ENCODE results near the gene RENBP. TPM values are rescaled to one million over a fixed set of nuclear protein-coding genes. Genes with fewer than 3 reads are reported as not detected.
A peak's percentile ranks its signal among the peaks of the same experiment; 100 is the strongest.

Gene RENBP
- total RNA-seq, 6 experiments from 2014 or later, result 2.2 to 9.1 (median 5.2) TPM

- Histone ChIP-seq H3K27ac (no peak overlapping the region), H3K36me3 (no peaks in the 10 kb centered on the region), H3K4me1 (peaks cover 0 to 21% (median 8%) of the 10 kb centered on the region in 4 donors), H3K27me3 (no peaks in the 10 kb centered on the region), H3K9me3 (no peaks in the 10 kb centered on the region), H3K4me3 (no peak overlapping the region)
- TF ChIP-seq POLR2A (IDR thresholded peaks at IDR 0.05) (no peak), CTCF (IDR thresholded peaks at IDR 0.05) (no peak)
- WGBS (ENCODE audit: insufficient coverage, low coverage, low lambda C conversion rate, missing lambda C conversion rate), result 84% methylated on average over 7 of the region's 8 CpGs
- no peak for DNase-seq
- intact Hi-C loops (cut with DNase I), result no loop called here
- ATAC-seq, result no peak
These were observed 13.3 kb downstream of the RENBP start for GRCh38 chrX:153931151-153931550.

GRCh38 chrX:153930011-153930910 lies 14.2 kb downstream of the RENBP start:
- H3K36me3 ChIP-seq, result no peaks in the 10 kb centered on the region
- H3K9me3 ChIP-seq, result no peaks in the 10 kb centered on the region
- H3K4me3 ChIP-seq, result no peak overlapping the region
- no peak overlapping the region for H3K27ac ChIP-seq
- ATAC-seq (no peak), DNase-seq (peak in 1 of 3 donors; percentile 51)
- intact Hi-C loops (cut with DNase I), result no loop called here
- TF ChIP-seq POLR2A (IDR thresholded peaks at IDR 0.05), result no peak
- TF ChIP-seq CTCF (IDR thresholded peaks at IDR 0.05), result no peak
- WGBS (ENCODE audit: insufficient coverage, low coverage, low lambda C conversion rate, missing lambda C conversion rate), result 83% methylated on average over 7 of the region's 31 CpGs
- no peaks in the 10 kb centered on the region for H3K27me3 ChIP-seq
- peaks cover 0 to 17% (median 8%) of the 10 kb centered on the region in 4 donors for H3K4me1 ChIP-seq

- no peak overlapping the region for H3K4me3 ChIP-seq
- H3K27ac ChIP-seq, result no peak overlapping the region
- DNase-seq (peak in 1 of 3 donors; percentile 21), ATAC-seq (no peak)
- no CpG with 5 or more reads among the region's 10 CpGs for WGBS (ENCODE audit: insufficient coverage, low coverage, low lambda C conversion rate, missing lambda C conversion rate)
- intact Hi-C loops (cut with DNase I), result no loop called here
- peaks cover 0 to 16% (median 8%) of the 10 kb centered on the region in 4 donors for H3K4me1 ChIP-seq
- no peaks in the 10 kb centered on the region for H3K9me3 ChIP-seq
- H3K27me3 ChIP-seq, result no peaks in the 10 kb centered on the region
- TF ChIP-seq CTCF (IDR thresholded peaks at IDR 0.05) (no peak), POLR2A (IDR thresholded peaks at IDR 0.05) (no peak)
- no peaks in the 10 kb centered on the region for H3K36me3 ChIP-seq
These were observed 14.9 kb downstream of the RENBP start for GRCh38 chrX:153929576-153929975.

DNA sequence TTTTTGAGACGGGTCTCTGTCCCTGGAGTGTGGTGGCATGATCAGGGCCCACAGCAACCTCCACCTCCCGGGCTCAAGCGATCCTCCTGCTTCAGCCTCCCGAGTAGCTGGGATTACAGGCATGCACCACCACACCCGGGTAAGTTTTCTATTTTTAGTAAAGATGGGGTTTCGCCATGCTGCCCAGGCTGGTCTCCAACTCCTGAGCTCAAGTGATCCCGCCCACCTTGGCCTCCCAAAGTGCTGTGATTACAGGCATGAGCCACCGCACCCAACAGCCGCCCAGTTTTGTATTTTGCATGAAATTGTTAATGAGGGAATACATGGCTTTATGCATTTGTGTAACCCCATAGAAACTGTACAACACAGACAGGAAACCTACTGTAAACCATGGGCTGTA lies 15.6 kb downstream of the RENBP start:
- H3K9me3 ChIP-seq, result no peaks in the 10 kb centered on the region
- H3K4me3 ChIP-seq, result peak overlapping the region in 2 of 3 donors; percentile 10 to 75
- H3K27me3 ChIP-seq, result no peaks in the 10 kb centered on the region
- no peaks in the 10 kb centered on the region for H3K36me3 ChIP-seq
- peak overlapping the region in 2 of 3 donors; percentile 5 to 17 for H3K27ac ChIP-seq
- intact Hi-C loops (cut with DNase I), result no loop called here
- DNase-seq (no peak), ATAC-seq (no peak)
- H3K4me1 ChIP-seq, result peaks cover 0 to 12% (median 6%) of the 10 kb centered on the region in 4 donors
- TF ChIP-seq POLR2A (IDR thresholded peaks at IDR 0.05) (no peak), CTCF (IDR thresholded peaks at IDR 0.05) (no peak)
- WGBS (ENCODE audit: insufficient coverage, low coverage, low lambda C conversion rate, missing lambda C conversion rate), result 47% methylated on average over 8 of the region's 9 CpGs
